VCaP (cell line): ENCODE measurements around the gene RSPH4A.
A peak's percentile ranks its signal among the peaks of the same experiment; 100 is the strongest.
"Not testable (repeated sequence)": the region's sequence is repeated elsewhere in the genome, so short reads cannot be mapped to it uniquely, and the experiment has no call there.

Source experiments
- H3K27ac ChIP-seq: fragments of 450-650 bp; 2 replicates; pipeline ENCODE4 v1.5.1; 2017
- TF ChIP-seq, protein P1 (sequence below): fragments of 450-650 bp; conservative IDR thresholded peaks from 2 replicates; pipeline ENCODE4 v1.5.1; 2017; ENCODE audit warnings: mild to moderate bottlenecking, moderate library complexity

Gene RSPH4A

GRCh38 chr6:116596815-116597214 lies 19.5 kb upstream of the RSPH4A start:
- TF ChIP-seq, protein P1, sequence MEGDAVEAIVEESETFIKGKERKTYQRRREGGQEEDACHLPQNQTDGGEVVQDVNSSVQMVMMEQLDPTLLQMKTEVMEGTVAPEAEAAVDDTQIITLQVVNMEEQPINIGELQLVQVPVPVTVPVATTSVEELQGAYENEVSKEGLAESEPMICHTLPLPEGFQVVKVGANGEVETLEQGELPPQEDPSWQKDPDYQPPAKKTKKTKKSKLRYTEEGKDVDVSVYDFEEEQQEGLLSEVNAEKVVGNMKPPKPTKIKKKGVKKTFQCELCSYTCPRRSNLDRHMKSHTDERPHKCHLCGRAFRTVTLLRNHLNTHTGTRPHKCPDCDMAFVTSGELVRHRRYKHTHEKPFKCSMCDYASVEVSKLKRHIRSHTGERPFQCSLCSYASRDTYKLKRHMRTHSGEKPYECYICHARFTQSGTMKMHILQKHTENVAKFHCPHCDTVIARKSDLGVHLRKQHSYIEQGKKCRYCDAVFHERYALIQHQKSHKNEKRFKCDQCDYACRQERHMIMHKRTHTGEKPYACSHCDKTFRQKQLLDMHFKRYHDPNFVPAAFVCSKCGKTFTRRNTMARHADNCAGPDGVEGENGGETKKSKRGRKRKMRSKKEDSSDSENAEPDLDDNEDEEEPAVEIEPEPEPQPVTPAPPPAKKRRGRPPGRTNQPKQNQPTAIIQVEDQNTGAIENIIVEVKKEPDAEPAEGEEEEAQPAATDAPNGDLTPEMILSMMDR = no peak
- H3K27ac ChIP-seq = no peak overlapping the region

GRCh38 chr6:116603916-116604315 lies 12.4 kb upstream of the RSPH4A start:
- not testable (repeated sequence) for H3K27ac ChIP-seq

GRCh38 chr6:116604868-116605267 lies 11.4 kb upstream of the RSPH4A start:
- not testable (repeated sequence) for H3K27ac ChIP-seq

- H3K27ac ChIP-seq = no peak overlapping the region
- TF ChIP-seq, protein P1 = no peak
These were observed 10.3 kb upstream of the RSPH4A start for GRCh38 chr6:116605935-116606334.

DNA sequence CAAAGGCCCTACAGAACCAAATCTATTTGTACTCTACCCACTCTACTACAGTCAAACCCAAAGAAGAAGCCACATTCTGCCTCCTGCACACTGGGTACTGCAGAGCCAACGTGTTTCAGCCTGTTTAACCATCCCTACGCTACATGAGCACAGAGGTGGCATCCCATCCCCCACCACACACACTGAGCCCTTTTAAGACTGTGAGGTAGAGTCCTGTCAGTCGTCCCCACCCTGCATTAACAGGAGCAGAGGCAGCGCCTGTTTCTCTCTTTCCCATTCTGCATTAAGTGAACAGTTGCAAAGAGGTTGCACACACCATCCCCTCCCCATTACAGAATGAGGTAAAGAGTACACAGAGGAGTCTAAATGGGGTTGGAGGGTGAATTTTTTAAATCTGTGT lies 5.2 kb upstream of the RSPH4A start:
- TF ChIP-seq, protein P1 = no peak
- no peak overlapping the region for H3K27ac ChIP-seq

- TF ChIP-seq, protein P1 = 0 out of 2 replicates have a peak, but pooled peaks have one; percentile 3
- H3K27ac ChIP-seq = no peak overlapping the region
These were observed 416 bp downstream of the RSPH4A start for GRCh38 chr6:116616737-116617053.

DNA sequence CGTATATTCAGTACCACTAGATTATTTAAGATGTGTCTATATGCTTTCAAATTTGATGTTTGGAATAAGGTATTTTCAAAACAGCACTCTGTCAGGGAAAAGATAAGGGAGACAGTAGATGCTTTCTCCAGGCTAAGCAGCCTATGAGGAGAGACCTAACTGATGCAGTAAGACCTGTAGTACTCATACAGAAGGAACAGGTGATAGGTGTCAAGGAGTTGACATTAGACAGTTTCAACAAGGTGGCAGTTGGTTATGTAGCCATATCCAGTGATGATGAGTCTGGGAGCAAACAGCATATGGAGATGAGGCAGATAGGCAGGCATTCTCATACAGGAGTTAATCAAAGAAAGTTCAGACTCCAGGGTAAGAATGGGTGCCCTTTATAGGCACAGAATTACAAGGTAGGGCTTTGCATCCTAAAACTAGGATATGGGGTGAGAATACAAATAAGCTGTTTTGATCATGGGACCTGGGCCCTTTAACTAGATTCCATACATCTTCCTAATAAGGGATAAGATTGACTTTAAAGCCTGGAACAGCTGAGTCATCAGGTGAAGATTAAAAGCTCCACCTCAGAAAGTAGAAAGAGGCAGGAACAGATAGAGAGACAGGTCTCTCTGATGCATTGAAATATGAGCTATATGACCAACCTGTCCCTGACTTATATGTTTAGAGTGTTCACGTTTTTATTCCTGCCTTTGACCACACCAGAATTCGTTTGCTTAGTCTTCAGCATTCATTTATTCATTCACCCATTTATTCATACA lies 7.9 kb downstream of the RSPH4A start:
- H3K27ac ChIP-seq = no peak overlapping the region
- TF ChIP-seq, protein P1 = no peak

- no peak overlapping the region for H3K27ac ChIP-seq
- TF ChIP-seq, protein P1 = no peak
These were observed 9.6 kb downstream of the RSPH4A start for GRCh38 chr6:116625872-116626271.
